Measurements from ENCODE around the gene HACE1.

Gene HACE1

GRCh38 chr6:104686550-104687175, 173.1 kb downstream of the HACE1 start:
- Histone ChIP-seq H3K4me1 (ENCODE audit: control insufficient read depth, insufficient read depth, low read length) (peaks cover 8% of the 10 kb centered on the region; the same call in 1 of the 2 replicates), H3K4me3 (ENCODE audit: low read depth, low read length) (no peak overlapping the region), H3K9me3 (ENCODE audit: control insufficient read depth, insufficient read depth, low read length) (no peaks in the 10 kb centered on the region), H3K27ac (ENCODE audit: low read depth, low read length) (no peak overlapping the region), H3K9ac (ENCODE audit: low read depth, low read length) (no peak overlapping the region), H3K36me3 (ENCODE audit: control insufficient read depth, insufficient read depth, low read length) (no peaks in the 10 kb centered on the region), H3K27me3 (ENCODE audit: control insufficient read depth, insufficient read depth, low read length) (no peaks in the 10 kb centered on the region)

GRCh38 chr6:104685871-104686549, 173.7 kb downstream of the HACE1 start:
- H3K27ac ChIP-seq (ENCODE audit: low read depth, low read length): no peak overlapping the region
- H3K9ac ChIP-seq (ENCODE audit: low read depth, low read length): no peak overlapping the region
- H3K36me3 ChIP-seq (ENCODE audit: control insufficient read depth, insufficient read depth, low read length): no peaks in the 10 kb centered on the region
- no peak overlapping the region for H3K4me3 ChIP-seq (ENCODE audit: low read depth, low read length)
- peaks cover 8% of the 10 kb centered on the region; the same call in 1 of the 2 replicates for H3K4me1 ChIP-seq (ENCODE audit: control insufficient read depth, insufficient read depth, low read length)
- no peaks in the 10 kb centered on the region for H3K27me3 ChIP-seq (ENCODE audit: control insufficient read depth, insufficient read depth, low read length)
- H3K9me3 ChIP-seq (ENCODE audit: control insufficient read depth, insufficient read depth, low read length): no peaks in the 10 kb centered on the region

- peaks cover 6% of the 10 kb centered on the region; the same call in 1 of the 2 replicates for H3K4me1 ChIP-seq (ENCODE audit: control insufficient read depth, insufficient read depth, low read length)
- H3K27ac ChIP-seq (ENCODE audit: low read depth, low read length): no peak overlapping the region
- H3K27me3 ChIP-seq (ENCODE audit: control insufficient read depth, insufficient read depth, low read length): no peaks in the 10 kb centered on the region
- H3K36me3 ChIP-seq (ENCODE audit: control insufficient read depth, insufficient read depth, low read length): no peaks in the 10 kb centered on the region
- H3K9me3 ChIP-seq (ENCODE audit: control insufficient read depth, insufficient read depth, low read length): no peaks in the 10 kb centered on the region
- H3K4me3 ChIP-seq (ENCODE audit: low read depth, low read length): no peak overlapping the region
- no peak overlapping the region for H3K9ac ChIP-seq (ENCODE audit: low read depth, low read length)
Observed at GRCh38 chr6:104684911-104685415, 174.8 kb downstream of the HACE1 start.

- Histone ChIP-seq H3K27me3 (ENCODE audit: control insufficient read depth, insufficient read depth, low read length) (no peaks in the 10 kb centered on the region), H3K27ac (ENCODE audit: low read depth, low read length) (no peak overlapping the region), H3K4me1 (ENCODE audit: control insufficient read depth, insufficient read depth, low read length) (no peaks in the 10 kb centered on the region), H3K4me3 (ENCODE audit: low read depth, low read length) (no peak overlapping the region), H3K9me3 (ENCODE audit: control insufficient read depth, insufficient read depth, low read length) (no peaks in the 10 kb centered on the region), H3K9ac (ENCODE audit: low read depth, low read length) (no peak overlapping the region), H3K36me3 (ENCODE audit: control insufficient read depth, insufficient read depth, low read length) (no peaks in the 10 kb centered on the region)
Observed at GRCh38 chr6:104683809-104684208, 175.9 kb downstream of the HACE1 start.

GRCh38 chr6:104682722-104683643, 176.7 kb downstream of the HACE1 start:
- no peaks in the 10 kb centered on the region for H3K27me3 ChIP-seq (ENCODE audit: control insufficient read depth, insufficient read depth, low read length)
- H3K27ac ChIP-seq (ENCODE audit: low read depth, low read length): no peak overlapping the region
- no peak overlapping the region for H3K9ac ChIP-seq (ENCODE audit: low read depth, low read length)
- no peaks in the 10 kb centered on the region for H3K36me3 ChIP-seq (ENCODE audit: control insufficient read depth, insufficient read depth, low read length)
- no peaks in the 10 kb centered on the region for H3K4me1 ChIP-seq (ENCODE audit: control insufficient read depth, insufficient read depth, low read length)
- H3K9me3 ChIP-seq (ENCODE audit: control insufficient read depth, insufficient read depth, low read length): peaks cover 3% of the 10 kb centered on the region; the same call in 1 of the 2 replicates
- no peak overlapping the region for H3K4me3 ChIP-seq (ENCODE audit: low read depth, low read length)

GRCh38 chr6:104680539-104680938, 179.2 kb downstream of the HACE1 start:
- Histone ChIP-seq H3K36me3 (ENCODE audit: control insufficient read depth, insufficient read depth, low read length) (no peaks in the 10 kb centered on the region), H3K27me3 (ENCODE audit: control insufficient read depth, insufficient read depth, low read length) (no peaks in the 10 kb centered on the region), H3K27ac (ENCODE audit: low read depth, low read length) (no peak overlapping the region), H3K4me3 (ENCODE audit: low read depth, low read length) (no peak overlapping the region), H3K4me1 (ENCODE audit: control insufficient read depth, insufficient read depth, low read length) (no peaks in the 10 kb centered on the region), H3K9me3 (ENCODE audit: control insufficient read depth, insufficient read depth, low read length) (peaks cover 3% of the 10 kb centered on the region), H3K9ac (ENCODE audit: low read depth, low read length) (no peak overlapping the region)

GRCh38 chr6:104679971-104680370, 179.7 kb downstream of the HACE1 start:
- Histone ChIP-seq H3K4me3 (ENCODE audit: low read depth, low read length) (no peak overlapping the region), H3K4me1 (ENCODE audit: control insufficient read depth, insufficient read depth, low read length) (no peaks in the 10 kb centered on the region), H3K27ac (ENCODE audit: low read depth, low read length) (no peak overlapping the region), H3K9ac (ENCODE audit: low read depth, low read length) (no peak overlapping the region), H3K36me3 (ENCODE audit: control insufficient read depth, insufficient read depth, low read length) (no peaks in the 10 kb centered on the region), H3K27me3 (ENCODE audit: control insufficient read depth, insufficient read depth, low read length) (no peaks in the 10 kb centered on the region), H3K9me3 (ENCODE audit: control insufficient read depth, insufficient read depth, low read length) (peaks cover 3% of the 10 kb centered on the region)
